Measurements from ENCODE around the gene RAB35.

Gene RAB35

GRCh38 chr12:120072472-120073249 is 43.9 kb downstream of the RAB35 start:
- no peak overlapping the region for H3K4me3 ChIP-seq (replicated peaks; ENCODE audit: low read depth, low read length)
- no peak for TF ChIP-seq CTCF (IDR thresholded peaks at IDR 0.05; ENCODE audit: low read depth, low read length, missing control alignments)
- no peak for DNase-seq (ENCODE audit: extremely low read depth, low read depth)

GRCh38 chr12:120071493-120072020 is 45.0 kb downstream of the RAB35 start:
- TF ChIP-seq CTCF (IDR thresholded peaks at IDR 0.05; ENCODE audit: low read depth, low read length, missing control alignments), result no peak
- no peak overlapping the region for H3K4me3 ChIP-seq (replicated peaks; ENCODE audit: low read depth, low read length)
- DNase-seq (ENCODE audit: extremely low read depth, low read depth), result no peak

GRCh38 chr12:120069278-120069677 is 47.3 kb downstream of the RAB35 start:
- no peak for DNase-seq (ENCODE audit: extremely low read depth, low read depth)
- no peak overlapping the region for H3K4me3 ChIP-seq (replicated peaks; ENCODE audit: low read depth, low read length)
- no peak for TF ChIP-seq CTCF (IDR thresholded peaks at IDR 0.05; ENCODE audit: low read depth, low read length, missing control alignments)

GRCh38 chr12:120067901-120068300 is 48.7 kb downstream of the RAB35 start:
- no peak for TF ChIP-seq CTCF (IDR thresholded peaks at IDR 0.05; ENCODE audit: low read depth, low read length, missing control alignments)
- no peak overlapping the region for H3K4me3 ChIP-seq (replicated peaks; ENCODE audit: low read depth, low read length)
- DNase-seq (ENCODE audit: extremely low read depth, low read depth), result no peak

GRCh38 chr12:120067084-120067869 is 49.3 kb downstream of the RAB35 start:
- no peak for TF ChIP-seq CTCF (IDR thresholded peaks at IDR 0.05; ENCODE audit: low read depth, low read length, missing control alignments)
- H3K4me3 ChIP-seq (replicated peaks; ENCODE audit: low read depth, low read length), result no peak overlapping the region
- no peak for DNase-seq (ENCODE audit: extremely low read depth, low read depth)

GRCh38 chr12:120066341-120066740 is 50.2 kb downstream of the RAB35 start:
- no peak overlapping the region for H3K4me3 ChIP-seq (replicated peaks; ENCODE audit: low read depth, low read length)
- no peak for DNase-seq (ENCODE audit: extremely low read depth, low read depth)

More at GRCh38 chr12:120066341-120066740, 50.2 kb downstream of the RAB35 start:
- no peak for TF ChIP-seq CTCF (IDR thresholded peaks at IDR 0.05; ENCODE audit: low read depth, low read length, missing control alignments)
